GM12878 (cell line): ENCODE results near the gene FIBIN. TPM values are rescaled to one million over a fixed set of nuclear protein-coding genes. Genes with fewer than 3 reads are reported as not detected.

Source experiments
- ATAC-seq: fragments of 200-7000 bp; cut with Tn5 transposase; 3 replicates; pipeline ENCODE4 v1.9.1; 2020; ENCODE audit warnings: mild to moderate bottlenecking, moderate library complexity
- BruUV-seq: library from RNA; stranded (reverse); fragments of 400-500 nt; replicated peaks from 2 replicates; lab custom pipeline; 2021; lab: Mats Ljungman, UMichigan
- CTCF ChIA-PET: fragments of 300-600 bp; sonication (Branson Sonifier 250); formaldehyde crosslinking; extraction: SDS; loops from one replicate; lab custom pipeline; 2021; ENCODE audit warnings: inconsistent platforms; lab: Yijun Ruan, JAX
- POLR2A ChIA-PET: fragments of 350-600 bp; formaldehyde crosslinking; extraction: SDS; loops from one replicate; lab custom pipeline; 2021; ENCODE audit warnings: inconsistent platforms; lab: Charles Lee
- RAD21 ChIA-PET: fragments of 300-600 bp; sonication (Branson Sonifier 250); formaldehyde crosslinking; loops from one replicate; lab custom pipeline; 2023; ENCODE audit warnings: antibody characterized with exemption; ENCODE audit not compliant: unreplicated experiment; lab: Charles Lee
- SMC1A ChIA-PET: fragments of 300-600 bp; sonication (Branson Sonifier 250); formaldehyde crosslinking; loops from one replicate; lab custom pipeline; 2023; ENCODE audit not compliant: unreplicated experiment, uncharacterized antibody; lab: Charles Lee
- DNase-seq: peaks from one replicate; pipeline ENCODE4 v3.0.0-alpha.2; 2011; ENCODE audit warnings: low read depth, low spot score
- FAIRE-seq: peaks from 3 replicates; lab custom pipeline; 2011; peaks lifted over from hg19 to GRCh38; lab: Jason Lieb, UNC
- H2AFZ ChIP-seq: 2 replicates; pipeline ENCODE4 v1.6.0; 2011; ENCODE audit warnings: low read depth, low read length, control low read depth; ENCODE audit not compliant: control insufficient read depth
- H3K27ac ChIP-seq: 2 replicates; pipeline ENCODE4 v1.5.1; 2011; ENCODE audit warnings: control low read depth; ENCODE audit not compliant: control insufficient read depth, insufficient read depth
- H3K27me3 ChIP-seq, 2 experiments: replicated peaks in 1 of 2; 2 replicates each; pipeline versions ENCODE4 v1.6.0 to v1.6.1; 2011; ENCODE audit warnings: low read length in 1 of 2; ENCODE audit not compliant: control insufficient read depth in 2 of 2, insufficient read depth in 2 of 2
- H3K36me3 ChIP-seq, 2 experiments: 2 replicates each; pipeline ENCODE4 v1.5.1; 2011; ENCODE audit warnings: low read length in 1 of 2; ENCODE audit not compliant: control insufficient read depth in 2 of 2, insufficient read depth in 2 of 2
- H3K4me1 ChIP-seq: 2 replicates; pipeline ENCODE4 v1.6.1; 2011; ENCODE audit warnings: mild to moderate bottlenecking, low read length, moderate library complexity, mixed read lengths; ENCODE audit not compliant: control insufficient read depth, insufficient read depth
- H3K4me2 ChIP-seq: 2 replicates; pipeline ENCODE4 v1.6.0; 2011; ENCODE audit warnings: control low read depth; ENCODE audit not compliant: control insufficient read depth, insufficient read depth
- H3K4me3 ChIP-seq: fragments of 200-600 bp; sonication (generic); 2 replicates; pipeline ENCODE4 v1.5.1; 2016
- H3K79me2 ChIP-seq: 2 replicates; pipeline ENCODE4 v1.6.0; 2011; ENCODE audit warnings: low read length; ENCODE audit not compliant: control insufficient read depth, insufficient read depth
- H3K9ac ChIP-seq: 2 replicates; pipeline ENCODE4 v1.8.0; 2011; ENCODE audit warnings: low read length, control low read depth, mixed read lengths; ENCODE audit not compliant: control insufficient read depth, insufficient read depth
- H3K9me3 ChIP-seq: replicated peaks from 3 replicates; pipeline ENCODE4 v1.5.1; 2011; ENCODE audit warnings: mild to moderate bottlenecking, low read length; ENCODE audit not compliant: control insufficient read depth, insufficient read depth
- H4K20me1 ChIP-seq: 2 replicates; pipeline ENCODE4 v1.6.0; 2011; ENCODE audit not compliant: control insufficient read depth, insufficient read depth
- CBFB ChIP-seq: IDR thresholded peaks from 2 replicates; pipeline ENCODE4 v1.6.1; 2016; ENCODE audit warnings: antibody characterized with exemption, low read depth
- CEBPZ ChIP-seq: fragments of 150-350 bp; IDR thresholded peaks from 2 replicates; pipeline ENCODE4 v1.6.1; 2016; ENCODE audit warnings: low read depth, low read length
- CTCF ChIP-seq, 3 experiments: IDR thresholded peaks in 2 of 3; conservative IDR thresholded peaks in 1 of 3; 2 replicates each; pipeline ENCODE4 v1.5.1; 2011; ENCODE audit warnings: low read depth in 3 of 3, low read length in 3 of 3, mild to moderate bottlenecking in 3 of 3, control low read depth in 2 of 3, moderate library complexity in 2 of 3, inconsistent platforms in 1 of 3, mixed read lengths in 1 of 3; ENCODE audit not compliant: control insufficient read depth in 2 of 3, insufficient read depth in 1 of 3; ENCODE audit errors: extremely low read depth in 1 of 3
- HDAC6 ChIP-seq: fragments of 200-600 bp; sonication (generic); IDR thresholded peaks from one replicate; pipeline ENCODE4 v1.8.0; 2017; ENCODE audit warnings: antibody characterized with exemption; ENCODE audit not compliant: unreplicated experiment
- IKZF2 ChIP-seq, 2 experiments: fragments of 450-650 bp; IDR thresholded peaks; 2 replicates each; pipeline ENCODE4 v1.6.1; 2017; ENCODE audit warnings: mild to moderate bottlenecking in 2 of 2, moderate library complexity in 2 of 2
- MAX ChIP-seq: IDR thresholded peaks from 2 replicates; pipeline ENCODE4 v1.6.1; 2012; ENCODE audit warnings: low read depth, low read length, improper control_type of control experiment
- MYC ChIP-seq: IDR thresholded peaks from 2 replicates; pipeline ENCODE4 v1.6.1; 2011; ENCODE audit warnings: mild to moderate bottlenecking, low read length, moderate library complexity, inconsistent platforms; ENCODE audit not compliant: insufficient read depth, insufficient replicate concordance, insufficient read length, severe bottlenecking
- NBN ChIP-seq: fragments of 450-650 bp; IDR thresholded peaks from 2 replicates; pipeline ENCODE4 v1.6.1; 2016
- PML ChIP-seq: IDR thresholded peaks from 2 replicates; pipeline ENCODE4 v1.6.1; 2012; ENCODE audit warnings: low read length, inconsistent platforms
- REST ChIP-seq: IDR thresholded peaks from 2 replicates; pipeline ENCODE4 v1.6.1; 2012; ENCODE audit warnings: mild to moderate bottlenecking, low read depth, low read length
- SREBF1 ChIP-seq: IDR thresholded peaks from 2 replicates; pipeline ENCODE4 v1.6.1; 2012; ENCODE audit warnings: mild to moderate bottlenecking, low read length
- SUZ12 ChIP-seq: fragments of 200-600 bp; sonication (generic); IDR thresholded peaks from one replicate; pipeline ENCODE4 v1.6.1; 2018; ENCODE audit warnings: antibody characterized with exemption, mild to moderate bottlenecking; ENCODE audit not compliant: unreplicated experiment
- WGBS: methylation state at CpG from one replicate; pipeline ENCODE4 v1.1.6; 2016; ENCODE audit warnings: low lambda C conversion rate; ENCODE audit not compliant: insufficient replicate concordance, insufficient coverage; ENCODE audit errors: missing lambda C conversion rate; 5-methylcytosine and 5-hydroxymethylcytosine counted together
- in situ Hi-C: fragments of 300-500 bp; cut with MboI; formaldehyde crosslinking; loops from 9 replicates; pipeline ENCODE4 v1.14.3; 2018; ENCODE audit warnings: mixed read lengths
- intact Hi-C: fragments of 100-400 bp; cut with micrococcal nuclease; formaldehyde crosslinking; loops from one replicate; pipeline ENCODE4 v1.14.2; 2022; ENCODE audit not compliant: unreplicated experiment
- polyA plus RNA-seq, 11 experiments: library from polyadenylated mRNA; depleted of rRNA in 4 of 11; unstranded in 6 of 11; stranded (reverse) in 5 of 11; fragments of >200 nt; fragmentation: Nextera tagmentation in 4 of 11; fragmentation: Illumina TruSeq in 1 of 11; extraction: Ambion mirVana in 4 of 11; extraction: Trizol in 1 of 11; gene quantifications; 1 replicate in 1 of 11; 2 replicates in 10 of 11; pipeline versions ENCODE4 v1.2.1 to v1.2.3, GENCODE V29; 2011 to 2016; ENCODE audit warnings: inconsistent platforms in 2 of 11, missing spikeins in 2 of 11, low read depth in 1 of 11
- total RNA-seq, 4 experiments: library from RNA; depleted of rRNA in 3 of 4; stranded (reverse); fragments of >200 nt in 3 of 4; fragmentation: Illumina TruSeq in 1 of 4; extraction: Trizol in 1 of 4; gene quantifications; 2 replicates each; pipeline versions ENCODE4 v1.2.1 to v1.2.3, GENCODE V29; 2013 to 2021

The FIBIN gene
- total and polyA plus RNA-seq, 10 of the 15 experiments (the other 5 are each of a cell fraction or from before 2014, with no cell fraction given), result not detected

- no peaks in the 10 kb centered on the region for H3K9me3 ChIP-seq
- H3K4me1 ChIP-seq, result no peaks in the 10 kb centered on the region
- no peak overlapping the region for H3K9ac ChIP-seq
- no peak overlapping the region for H3K4me2 ChIP-seq
- no peaks in the 10 kb centered on the region for H4K20me1 ChIP-seq
- DNase-seq (no peak), ATAC-seq (no peak), FAIRE-seq (no peak)
- intact Hi-C loops, result no loop called here
- POLR2A ChIA-PET, result no interaction called here
- SMC1A ChIA-PET, result no interaction called here
- BruUV-seq, result no TSS peak
- no peak overlapping the region for H3K4me3 ChIP-seq
- H3K79me2 ChIP-seq, result no peaks in the 10 kb centered on the region
- WGBS, result 7% methylated on average over 5 of the region's 6 CpGs
- RAD21 ChIA-PET, result no interaction called here
- no peaks in the 10 kb centered on the region for H3K27me3 ChIP-seq
- no peaks in the 10 kb centered on the region for H3K36me3 ChIP-seq
- no peak overlapping the region for H3K27ac ChIP-seq
- no peak overlapping the region for H2AFZ ChIP-seq
- CTCF ChIA-PET, result no interaction called here
- in situ Hi-C loops, result no loop called here
- no peak for TF ChIP-seq CTCF (IDR thresholded peaks at IDR 0.05 in 2 of 3, conservative IDR thresholded peaks at IDR 0.05 in 1 of 3; ENCODE audit: control insufficient read depth in 2 of 3, extremely low read depth in 1 of 3, insufficient read depth in 1 of 3, low read depth in 3 of 3, low read length in 3 of 3)
- no peak for TF ChIP-seq HDAC6
- no peak for TF ChIP-seq SREBF1
- no peak for TF ChIP-seq MAX
- no peak for TF ChIP-seq REST
- no peak for TF ChIP-seq IKZF2 (IDR thresholded peaks at IDR 0.05)
- no peak for TF ChIP-seq MYC
- TF ChIP-seq NBN, result no peak
- no peak for TF ChIP-seq CEBPZ
- TF ChIP-seq SUZ12, result no peak
- no peak for TF ChIP-seq CBFB
- TF ChIP-seq PML, result no peak
Observed at GRCh38 chr11:27025312-27025955, 31.5 kb downstream of the FIBIN start.
